ENCODE data around the gene PPEF1. TPM values are rescaled to one million over a fixed set of nuclear protein-coding genes. Genes with fewer than 3 reads are reported as not detected.

PPEF1 gene
- total and polyA plus RNA-seq, 2 experiments from 2014 or later: 0.76 TPM; not detected in 1

GRCh38 chrX:18661273-18661672 is 46.2 kb upstream of the PPEF1 start:
- ATAC-seq (no peak; the same call in 2 of the 3 replicates), DNase-seq (ENCODE audit: low spot score) (no peak)
- no peaks in the 10 kb centered on the region for H3K36me3 Mint-ChIP-seq (ENCODE audit: low read depth)
- H3K4me3 Mint-ChIP-seq: no peak overlapping the region
- no peaks in the 10 kb centered on the region for H3K27me3 ChIP-seq (ENCODE audit: insufficient read depth)
- peaks cover 2% of the 10 kb centered on the region for H3K27me3 Mint-ChIP-seq (ENCODE audit: insufficient read depth, low read depth, poor library complexity)
- H3K9me3 Mint-ChIP-seq: peaks cover 3% of the 10 kb centered on the region; the same call in 1 of the 3 replicates
- no peaks in the 10 kb centered on the region for H4K20me1 ChIP-seq (replicated peaks; ENCODE audit: insufficient read depth)
- H3F3A ChIP-seq (replicated peaks; ENCODE audit: low read depth): no peaks in the 10 kb centered on the region
- no peak overlapping the region for H3K27ac ChIP-seq (ENCODE audit: low read depth)
- H3K4me3 ChIP-seq: no peak overlapping the region
- H3K36me3 ChIP-seq (ENCODE audit: insufficient read depth): no peaks in the 10 kb centered on the region
- H3K9me2 ChIP-seq (ENCODE audit: insufficient read depth): no peaks in the 10 kb centered on the region
- no peaks in the 10 kb centered on the region for H3K79me2 ChIP-seq (replicated peaks; ENCODE audit: insufficient read depth)
- no peaks in the 10 kb centered on the region for H3K4me1 Mint-ChIP-seq
- H2AFZ ChIP-seq: no peak overlapping the region
- no peaks in the 10 kb centered on the region for H3K4me1 ChIP-seq (ENCODE audit: insufficient read depth)
- TF ChIP-seq STAT1 (IDR thresholded peaks at IDR 0.05; ENCODE audit: unreplicated experiment) (no peak), CREB1 (CRISPR knock-in tag; IDR thresholded peaks at IDR 0.05; ENCODE audit: low read depth) (no peak), JUNB (IDR thresholded peaks at IDR 0.05; ENCODE audit: unreplicated experiment) (no peak), EZH2 (IDR thresholded peaks at IDR 0.05; ENCODE audit: low read depth, unreplicated experiment) (no peak), ETS1 (IDR thresholded peaks at IDR 0.05) (no peak), ZNF462 (CRISPR knock-in tag; IDR thresholded peaks at IDR 0.05) (no peak)
- TF ChIP-seq, protein P1, sequence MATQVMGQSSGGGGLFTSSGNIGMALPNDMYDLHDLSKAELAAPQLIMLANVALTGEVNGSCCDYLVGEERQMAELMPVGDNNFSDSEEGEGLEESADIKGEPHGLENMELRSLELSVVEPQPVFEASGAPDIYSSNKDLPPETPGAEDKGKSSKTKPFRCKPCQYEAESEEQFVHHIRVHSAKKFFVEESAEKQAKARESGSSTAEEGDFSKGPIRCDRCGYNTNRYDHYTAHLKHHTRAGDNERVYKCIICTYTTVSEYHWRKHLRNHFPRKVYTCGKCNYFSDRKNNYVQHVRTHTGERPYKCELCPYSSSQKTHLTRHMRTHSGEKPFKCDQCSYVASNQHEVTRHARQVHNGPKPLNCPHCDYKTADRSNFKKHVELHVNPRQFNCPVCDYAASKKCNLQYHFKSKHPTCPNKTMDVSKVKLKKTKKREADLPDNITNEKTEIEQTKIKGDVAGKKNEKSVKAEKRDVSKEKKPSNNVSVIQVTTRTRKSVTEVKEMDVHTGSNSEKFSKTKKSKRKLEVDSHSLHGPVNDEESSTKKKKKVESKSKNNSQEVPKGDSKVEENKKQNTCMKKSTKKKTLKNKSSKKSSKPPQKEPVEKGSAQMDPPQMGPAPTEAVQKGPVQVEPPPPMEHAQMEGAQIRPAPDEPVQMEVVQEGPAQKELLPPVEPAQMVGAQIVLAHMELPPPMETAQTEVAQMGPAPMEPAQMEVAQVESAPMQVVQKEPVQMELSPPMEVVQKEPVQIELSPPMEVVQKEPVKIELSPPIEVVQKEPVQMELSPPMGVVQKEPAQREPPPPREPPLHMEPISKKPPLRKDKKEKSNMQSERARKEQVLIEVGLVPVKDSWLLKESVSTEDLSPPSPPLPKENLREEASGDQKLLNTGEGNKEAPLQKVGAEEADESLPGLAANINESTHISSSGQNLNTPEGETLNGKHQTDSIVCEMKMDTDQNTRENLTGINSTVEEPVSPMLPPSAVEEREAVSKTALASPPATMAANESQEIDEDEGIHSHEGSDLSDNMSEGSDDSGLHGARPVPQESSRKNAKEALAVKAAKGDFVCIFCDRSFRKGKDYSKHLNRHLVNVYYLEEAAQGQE (IDR thresholded peaks at IDR 0.05; ENCODE audit: unreplicated experiment): no peak
- no peak overlapping the region for H3K27ac Mint-ChIP-seq
- no peak overlapping the region for H3K4me2 ChIP-seq

Measured in GM23338 (cell line).